Gastroesophageal sphincter (tissue), 3 donors: ENCODE measurements around the gene NAA20.

ENCODE experiments used
- EP300 ChIP-seq: sonication (generic); formaldehyde crosslinking; IDR thresholded peaks from one replicate; pipeline ENCODE4 v1.6.1; 2017; ENCODE audit warnings: antibody characterized with exemption, mild to moderate bottlenecking
- POLR2A ChIP-seq, 2 donors: fragments of 450-650 bp; IDR thresholded peaks; one replicate each; pipeline ENCODE4 v1.6.1; 2017; ENCODE audit warnings: antibody characterized with exemption in 2 of 2, mild to moderate bottlenecking in 2 of 2, moderate library complexity in 1 of 2
- TF ChIP-seq, protein P1 (sequence below), 4 experiments: fragments of 200-600 bp in 2 of 4; fragments of 450-650 bp in 2 of 4; sonication (generic) in 1 of 4; IDR thresholded peaks; one replicate each; pipeline ENCODE4 v1.5.1; 2017 to 2019; ENCODE audit warnings: antibody characterized with exemption in 4 of 4, mild to moderate bottlenecking in 2 of 4, moderate library complexity in 2 of 4

DNA sequence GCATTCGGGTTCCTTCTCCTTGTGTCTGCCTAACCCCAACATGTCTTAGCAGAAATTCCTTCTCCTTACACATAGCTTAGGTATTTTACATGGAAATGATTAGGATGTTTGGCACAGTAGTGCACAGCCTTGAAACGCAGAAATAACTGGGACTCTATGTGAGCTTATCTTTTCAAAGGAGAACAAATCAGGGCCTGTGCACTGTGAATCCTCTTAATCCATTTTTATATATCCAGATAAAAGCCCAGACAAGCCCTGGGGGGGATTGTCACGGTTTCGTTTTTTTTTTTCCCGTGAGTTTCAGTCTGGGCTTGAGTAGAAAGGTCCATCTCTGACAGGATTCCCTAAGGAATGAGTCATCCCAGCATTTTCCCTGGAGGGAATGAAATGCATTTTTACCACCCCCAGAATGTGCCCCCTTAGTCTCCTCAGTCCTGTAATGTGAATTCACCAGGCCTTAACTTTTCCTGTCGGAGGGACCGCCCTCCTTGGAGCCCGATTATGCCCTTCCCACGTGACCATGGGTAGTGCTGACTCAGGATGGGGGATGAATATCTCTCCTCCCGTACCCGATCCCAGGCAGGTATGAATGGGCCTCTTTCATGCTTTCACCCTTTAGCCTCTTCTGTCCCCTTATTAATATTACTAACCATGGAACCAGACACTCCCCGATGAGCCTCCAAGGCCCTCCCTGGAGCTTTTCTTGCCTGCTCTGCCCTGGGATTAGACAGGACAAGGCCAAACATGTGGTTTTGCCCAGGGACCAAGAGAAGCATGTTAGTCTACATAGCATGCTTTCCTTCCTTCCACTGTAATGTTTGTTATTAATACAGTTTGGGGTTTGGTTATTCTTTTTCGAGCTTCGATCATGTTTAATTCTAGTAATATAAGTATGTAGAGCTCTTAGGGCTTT, 23.9 kb upstream of the NAA20 start:
- TF ChIP-seq, protein P1, sequence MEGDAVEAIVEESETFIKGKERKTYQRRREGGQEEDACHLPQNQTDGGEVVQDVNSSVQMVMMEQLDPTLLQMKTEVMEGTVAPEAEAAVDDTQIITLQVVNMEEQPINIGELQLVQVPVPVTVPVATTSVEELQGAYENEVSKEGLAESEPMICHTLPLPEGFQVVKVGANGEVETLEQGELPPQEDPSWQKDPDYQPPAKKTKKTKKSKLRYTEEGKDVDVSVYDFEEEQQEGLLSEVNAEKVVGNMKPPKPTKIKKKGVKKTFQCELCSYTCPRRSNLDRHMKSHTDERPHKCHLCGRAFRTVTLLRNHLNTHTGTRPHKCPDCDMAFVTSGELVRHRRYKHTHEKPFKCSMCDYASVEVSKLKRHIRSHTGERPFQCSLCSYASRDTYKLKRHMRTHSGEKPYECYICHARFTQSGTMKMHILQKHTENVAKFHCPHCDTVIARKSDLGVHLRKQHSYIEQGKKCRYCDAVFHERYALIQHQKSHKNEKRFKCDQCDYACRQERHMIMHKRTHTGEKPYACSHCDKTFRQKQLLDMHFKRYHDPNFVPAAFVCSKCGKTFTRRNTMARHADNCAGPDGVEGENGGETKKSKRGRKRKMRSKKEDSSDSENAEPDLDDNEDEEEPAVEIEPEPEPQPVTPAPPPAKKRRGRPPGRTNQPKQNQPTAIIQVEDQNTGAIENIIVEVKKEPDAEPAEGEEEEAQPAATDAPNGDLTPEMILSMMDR (IDR thresholded peaks at IDR 0.05) = no peak
- TF ChIP-seq POLR2A (IDR thresholded peaks at IDR 0.05) = no peak
- no peak for TF ChIP-seq EP300
